Measurements from ENCODE around the gene TLR6. TPM values are rescaled to one million over a fixed set of nuclear protein-coding genes. Genes with fewer than 3 reads are reported as not detected.

The TLR6 gene, protein sequence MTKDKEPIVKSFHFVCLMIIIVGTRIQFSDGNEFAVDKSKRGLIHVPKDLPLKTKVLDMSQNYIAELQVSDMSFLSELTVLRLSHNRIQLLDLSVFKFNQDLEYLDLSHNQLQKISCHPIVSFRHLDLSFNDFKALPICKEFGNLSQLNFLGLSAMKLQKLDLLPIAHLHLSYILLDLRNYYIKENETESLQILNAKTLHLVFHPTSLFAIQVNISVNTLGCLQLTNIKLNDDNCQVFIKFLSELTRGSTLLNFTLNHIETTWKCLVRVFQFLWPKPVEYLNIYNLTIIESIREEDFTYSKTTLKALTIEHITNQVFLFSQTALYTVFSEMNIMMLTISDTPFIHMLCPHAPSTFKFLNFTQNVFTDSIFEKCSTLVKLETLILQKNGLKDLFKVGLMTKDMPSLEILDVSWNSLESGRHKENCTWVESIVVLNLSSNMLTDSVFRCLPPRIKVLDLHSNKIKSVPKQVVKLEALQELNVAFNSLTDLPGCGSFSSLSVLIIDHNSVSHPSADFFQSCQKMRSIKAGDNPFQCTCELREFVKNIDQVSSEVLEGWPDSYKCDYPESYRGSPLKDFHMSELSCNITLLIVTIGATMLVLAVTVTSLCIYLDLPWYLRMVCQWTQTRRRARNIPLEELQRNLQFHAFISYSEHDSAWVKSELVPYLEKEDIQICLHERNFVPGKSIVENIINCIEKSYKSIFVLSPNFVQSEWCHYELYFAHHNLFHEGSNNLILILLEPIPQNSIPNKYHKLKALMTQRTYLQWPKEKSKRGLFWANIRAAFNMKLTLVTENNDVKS
- 1.5 and 2.9 TPM in 2 replicates for total RNA-seq

DNA sequence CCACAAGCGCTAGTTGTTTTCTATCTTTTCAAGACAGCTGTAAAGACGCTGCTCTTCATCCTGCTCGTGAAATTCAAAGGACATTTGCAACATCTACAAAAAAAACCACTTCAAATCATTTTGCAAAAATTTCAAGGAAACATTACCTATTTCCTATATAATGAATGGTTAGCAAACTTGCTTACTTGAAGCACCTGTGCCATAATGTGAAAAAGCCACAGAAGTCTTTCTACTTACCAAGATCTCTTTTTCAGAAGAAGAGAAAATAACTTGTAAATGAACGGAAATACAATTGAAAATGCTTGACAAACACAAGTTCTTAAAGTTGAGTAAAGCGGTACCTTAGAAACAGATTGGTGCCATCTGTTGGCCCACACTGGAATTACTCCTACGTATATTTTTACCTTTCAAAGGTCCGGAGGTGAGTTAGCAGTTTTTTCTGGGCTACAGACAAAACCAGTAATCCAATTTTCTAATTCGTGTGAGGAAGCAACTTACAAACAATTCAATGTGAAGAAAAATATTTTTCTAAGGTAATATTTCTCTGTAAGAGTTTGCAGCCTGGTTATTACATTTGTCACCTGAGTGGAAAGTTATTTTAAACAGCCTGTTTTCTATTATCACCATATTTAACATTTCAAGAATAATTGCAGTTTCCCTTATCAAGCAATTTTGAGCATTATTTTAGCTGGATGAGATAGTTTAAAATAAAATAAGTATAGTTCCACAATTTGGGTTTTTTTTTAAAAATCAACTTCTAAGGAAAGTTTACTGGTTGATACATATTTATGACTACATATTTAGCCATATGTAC lies at the start of gene TLR6:
Gene TLR6 (minus strand): TSS at position 294 of the 814 bp plus-strand sequence. CDS start 27,344 bp downstream, outside the sequence.
- no peak for DNase-seq (ENCODE audit: extremely low read depth, low read depth, low spot score)

DNA sequence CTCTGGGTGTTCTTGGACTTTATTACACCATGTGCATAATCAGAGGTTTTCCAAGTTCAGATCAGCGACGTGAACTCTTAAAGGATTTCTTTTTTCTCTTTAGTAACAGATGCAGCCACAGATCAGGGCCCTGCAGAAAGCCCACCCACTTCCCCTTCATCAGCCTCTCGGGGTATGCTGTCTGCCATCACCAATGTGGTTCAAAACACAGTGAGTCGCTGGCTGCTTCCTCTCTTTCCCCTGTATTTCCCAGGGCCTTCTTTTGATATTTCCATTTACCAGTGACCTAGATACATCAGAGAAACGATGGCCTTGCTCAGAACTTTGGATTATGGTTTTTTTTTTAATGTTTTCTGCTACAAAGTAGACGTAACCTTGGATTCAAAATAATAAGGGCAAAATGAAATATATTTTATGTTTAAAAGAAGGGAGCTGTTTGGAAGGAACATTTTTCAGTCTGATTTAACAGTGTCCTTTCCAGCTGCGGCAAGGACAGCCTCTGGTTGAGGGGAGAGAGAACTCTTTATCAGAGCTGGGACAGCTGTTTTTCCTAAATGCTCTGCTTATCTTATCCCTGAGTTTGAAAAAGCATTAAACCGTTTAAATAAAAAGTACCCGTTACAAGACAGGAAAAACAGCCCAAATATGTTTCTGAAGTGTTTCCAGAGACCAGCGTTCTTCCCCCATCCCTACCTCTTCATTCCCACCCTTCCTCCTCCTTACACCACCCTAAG lies 49.2 kb upstream of the TLR6 start:
- no peak for DNase-seq (ENCODE audit: extremely low read depth, low read depth, low spot score)

DNA sequence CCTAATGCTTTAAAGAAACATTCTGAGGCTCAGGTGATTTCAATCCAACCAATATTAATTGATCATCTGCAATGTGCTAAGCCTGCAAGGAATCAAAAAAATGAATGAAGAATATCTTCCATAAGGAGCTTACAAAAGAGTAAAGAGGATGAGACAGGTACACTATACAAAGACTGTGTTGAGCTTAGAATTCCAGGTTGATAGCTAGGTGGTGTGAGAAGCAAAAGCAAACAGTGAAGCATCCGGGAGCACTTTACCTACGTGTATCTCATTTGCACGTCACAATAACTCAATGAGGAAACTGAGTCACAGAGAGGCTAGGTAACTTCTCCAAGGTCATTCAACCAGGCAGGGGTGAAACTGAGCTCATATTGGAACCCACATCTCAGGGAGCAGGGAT lies 48.1 kb upstream of the TLR6 start:
- no peak for DNase-seq (ENCODE audit: extremely low read depth, low read depth, low spot score)

DNA sequence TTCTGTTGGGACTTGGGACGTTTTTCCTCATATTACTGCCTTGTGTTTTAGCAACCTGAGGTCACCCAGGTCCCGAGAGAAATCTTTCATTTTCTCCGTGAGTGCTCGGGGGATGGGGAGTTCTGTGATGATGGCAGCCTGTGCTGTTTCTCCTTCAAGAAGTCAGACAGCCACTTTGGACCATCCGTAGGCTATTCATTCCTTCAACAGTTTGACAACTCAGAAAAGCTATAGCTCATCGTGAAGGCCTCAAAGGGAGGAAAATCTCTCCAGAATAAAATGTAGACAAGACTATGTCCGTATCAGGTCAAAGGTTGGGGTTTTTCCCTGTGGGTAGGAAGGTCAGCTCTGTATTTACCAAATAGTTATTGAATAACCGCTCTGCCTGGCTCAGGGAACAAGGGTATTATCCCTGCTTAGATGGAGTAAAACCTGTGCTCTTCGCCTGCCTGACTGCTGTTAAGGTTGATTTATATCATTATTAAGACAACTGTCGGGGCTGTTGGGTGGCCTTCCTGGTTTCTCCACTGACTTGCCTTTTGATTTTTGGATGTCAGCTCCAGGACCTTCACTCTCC lies 47.6 kb upstream of the TLR6 start:
- no peak for DNase-seq (ENCODE audit: extremely low read depth, low read depth, low spot score)

DNA sequence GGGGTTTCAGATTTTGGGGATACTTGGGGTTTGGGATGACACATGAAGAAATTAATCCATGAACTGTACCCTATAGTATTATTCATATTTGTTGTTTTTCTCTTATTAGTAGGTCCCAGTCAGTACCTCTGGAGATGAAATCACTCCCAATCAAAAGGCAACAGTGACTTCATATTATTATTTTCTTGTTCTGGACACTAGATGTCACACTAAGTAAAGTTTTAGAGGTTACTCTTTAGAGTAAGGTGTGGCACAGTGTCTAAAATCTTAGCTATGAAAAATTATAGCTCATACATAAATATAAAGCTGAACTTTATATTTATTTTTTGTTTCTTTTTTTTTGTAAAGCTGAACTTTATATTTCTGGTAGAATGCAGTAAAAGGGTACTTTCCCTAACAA lies 46.1 kb upstream of the TLR6 start:
- DNase-seq (ENCODE audit: extremely low read depth, low read depth, low spot score) = no peak

DNA sequence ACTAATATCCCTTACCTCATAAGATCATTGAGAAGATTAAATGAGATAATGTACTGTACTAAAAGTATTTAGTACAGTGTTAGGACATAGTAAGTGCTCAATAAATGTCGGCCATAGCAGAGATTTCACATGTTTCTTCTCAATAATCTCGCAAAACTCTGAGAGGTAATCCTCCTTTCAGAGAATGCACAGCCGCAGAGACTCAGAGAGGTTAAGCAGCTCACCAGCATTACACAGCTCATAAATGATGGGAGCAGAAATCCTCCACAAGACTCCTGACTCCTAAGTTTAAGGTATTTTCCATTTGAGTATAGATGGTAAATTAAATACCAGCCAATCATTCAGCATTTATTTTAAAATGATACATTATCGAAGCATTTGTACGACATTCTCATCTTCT lies 45.6 kb upstream of the TLR6 start:
- no peak for DNase-seq (ENCODE audit: extremely low read depth, low read depth, low spot score)

DNA sequence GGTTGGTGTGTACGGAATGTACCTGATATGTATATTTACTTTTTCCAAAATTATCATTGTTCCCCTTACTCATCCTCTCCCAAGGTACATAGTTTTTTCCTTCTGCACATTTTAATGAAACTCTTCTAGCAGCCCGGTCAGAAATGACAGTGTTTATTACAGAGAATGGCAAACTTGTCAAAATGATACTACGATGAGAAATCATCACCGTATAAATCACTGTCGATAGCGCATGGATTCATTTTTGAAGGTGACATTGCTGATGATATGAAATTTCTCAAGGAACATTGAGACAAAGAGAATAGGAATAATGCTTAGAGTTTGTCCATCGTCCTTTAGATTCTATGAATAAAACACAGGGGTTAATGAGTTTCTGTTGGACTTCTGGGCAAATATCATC lies 41.6 kb upstream of the TLR6 start:
- no peak for DNase-seq (ENCODE audit: extremely low read depth, low read depth, low spot score)

DNA sequence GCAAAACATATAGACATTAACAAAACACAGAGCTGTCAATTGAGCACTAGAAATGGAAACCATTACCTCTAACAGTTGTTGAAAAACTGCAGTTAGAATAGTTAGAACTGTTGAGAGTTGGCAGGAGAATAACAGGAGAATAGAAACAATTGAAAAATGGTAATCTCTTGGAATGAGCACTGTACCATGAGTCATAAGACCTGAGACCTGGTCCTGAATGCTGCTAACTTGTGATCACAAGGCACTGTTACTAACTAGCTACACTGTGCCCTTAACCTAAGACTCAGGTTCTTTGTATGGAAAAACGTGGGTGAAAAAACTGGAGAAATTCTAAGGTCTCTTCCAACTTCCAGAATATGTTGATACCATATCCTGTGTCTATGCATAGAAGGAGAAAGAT lies 40.3 kb upstream of the TLR6 start:
- DNase-seq (ENCODE audit: extremely low read depth, low read depth, low spot score) = no peak

DNA sequence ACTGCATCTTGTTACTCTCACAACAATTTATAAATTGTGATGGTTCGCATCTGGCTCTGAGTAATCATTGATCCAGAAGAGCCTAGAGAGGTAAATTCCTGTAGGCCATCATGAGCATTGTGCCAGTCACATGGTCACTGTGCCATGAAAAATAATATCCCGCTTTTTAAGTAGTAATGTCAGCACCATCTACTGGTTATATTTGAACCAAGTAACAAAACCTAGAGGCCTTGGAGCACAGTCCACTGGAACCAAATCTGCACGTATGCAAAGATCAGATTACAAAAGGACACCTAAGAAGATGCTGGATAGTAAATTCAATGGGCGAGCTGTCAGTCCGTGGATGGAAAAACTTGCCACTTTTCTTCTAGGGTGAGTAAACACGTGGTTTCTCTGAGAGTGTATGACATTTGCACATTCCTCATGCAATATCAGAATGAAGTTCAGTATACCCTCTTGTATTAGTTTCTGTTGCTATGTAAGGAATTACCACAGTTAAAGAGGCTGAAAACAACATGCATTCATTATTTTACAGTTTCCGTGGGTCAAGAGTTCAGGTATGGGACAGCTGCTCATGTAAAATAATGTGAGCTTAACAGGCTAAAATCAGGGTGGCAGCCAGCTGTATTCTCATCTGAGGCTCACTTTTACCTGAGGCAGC lies 37.8 kb upstream of the TLR6 start:
- DNase-seq (ENCODE audit: extremely low read depth, low read depth, low spot score) = no peak

DNA sequence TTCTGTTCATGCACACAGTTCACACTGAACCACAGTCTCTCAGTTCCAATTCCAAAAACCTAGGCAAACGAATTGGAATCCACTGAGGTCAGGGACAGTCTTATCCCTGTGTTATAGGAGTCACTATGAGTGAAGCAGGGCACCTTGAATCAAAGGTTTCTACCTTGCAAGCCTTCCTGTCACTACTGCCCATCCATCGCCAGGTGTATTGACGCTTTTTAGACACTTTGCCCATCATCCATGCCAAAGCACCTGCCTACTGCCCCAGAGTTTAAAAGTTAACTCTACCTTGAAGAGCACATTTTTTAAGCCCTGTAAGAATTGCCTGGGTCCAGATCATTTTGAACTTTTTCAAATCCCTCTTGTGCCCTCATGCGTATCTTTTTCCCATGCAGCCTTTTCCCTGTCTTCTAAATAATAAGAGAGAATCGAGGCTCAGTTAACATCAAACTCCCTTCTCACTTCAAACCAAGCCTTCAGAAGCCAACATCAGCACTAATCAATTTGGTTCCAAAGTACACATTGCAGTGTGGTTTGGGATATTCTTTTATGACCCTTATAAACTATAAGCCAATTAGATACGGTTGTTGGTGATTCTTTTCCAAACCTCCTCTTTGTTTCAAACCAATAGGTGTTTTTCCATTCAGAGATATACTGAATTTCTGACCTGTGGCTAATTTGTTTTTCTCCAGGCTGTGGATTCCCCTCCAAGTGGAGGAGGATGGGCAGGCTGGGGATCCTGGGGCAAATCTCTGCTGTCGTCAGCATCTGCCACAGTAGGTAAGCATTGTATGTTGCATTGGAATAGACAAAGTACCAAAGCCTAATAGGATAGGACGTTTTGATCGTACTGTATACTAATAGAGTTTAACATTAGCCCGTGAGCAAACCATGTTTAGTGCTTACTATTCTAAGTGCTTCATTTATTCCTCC lies 34.7 kb upstream of the TLR6 start:
- no peak for DNase-seq (ENCODE audit: extremely low read depth, low read depth, low spot score)

DNA sequence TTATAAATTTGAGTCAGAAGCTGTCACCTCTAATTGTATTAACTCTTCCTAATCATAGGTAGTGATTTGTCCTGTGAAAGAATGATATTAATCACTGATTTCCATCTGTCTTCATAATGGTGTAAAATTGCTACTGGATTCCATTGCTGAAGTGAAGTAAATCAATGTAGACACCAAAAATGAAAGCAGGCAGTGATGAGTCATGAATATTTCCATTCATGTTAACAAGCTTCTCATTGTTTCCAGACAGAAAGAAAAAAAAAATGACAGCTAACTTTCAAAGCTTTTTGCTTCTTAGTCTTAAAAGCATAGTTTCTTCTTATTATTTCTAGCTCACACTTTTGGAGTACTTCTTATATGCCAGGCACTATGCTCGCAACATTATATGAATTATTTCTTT lies 32.5 kb upstream of the TLR6 start:
- no peak for DNase-seq (ENCODE audit: extremely low read depth, low read depth, low spot score)

DNA sequence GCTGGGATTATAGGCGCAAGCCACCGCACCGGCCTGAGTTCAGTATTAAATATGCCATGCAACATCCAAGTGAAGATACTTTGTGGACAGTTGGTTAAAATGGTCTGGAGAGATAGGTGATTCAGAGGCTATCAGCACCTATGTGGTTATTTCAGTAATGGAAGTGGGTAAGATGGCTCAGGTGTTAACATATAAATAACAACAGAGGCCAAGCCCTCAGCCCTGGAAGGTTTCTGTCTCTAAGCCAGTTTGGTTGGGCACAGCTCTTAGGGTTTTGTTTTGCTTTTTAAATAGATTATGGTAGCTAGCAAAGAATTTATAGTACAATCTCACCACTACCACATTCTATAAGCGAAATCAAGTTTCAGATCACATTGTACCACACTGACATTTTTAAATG lies 27.6 kb upstream of the TLR6 start:
- no peak for DNase-seq (ENCODE audit: extremely low read depth, low read depth, low spot score)

DNA sequence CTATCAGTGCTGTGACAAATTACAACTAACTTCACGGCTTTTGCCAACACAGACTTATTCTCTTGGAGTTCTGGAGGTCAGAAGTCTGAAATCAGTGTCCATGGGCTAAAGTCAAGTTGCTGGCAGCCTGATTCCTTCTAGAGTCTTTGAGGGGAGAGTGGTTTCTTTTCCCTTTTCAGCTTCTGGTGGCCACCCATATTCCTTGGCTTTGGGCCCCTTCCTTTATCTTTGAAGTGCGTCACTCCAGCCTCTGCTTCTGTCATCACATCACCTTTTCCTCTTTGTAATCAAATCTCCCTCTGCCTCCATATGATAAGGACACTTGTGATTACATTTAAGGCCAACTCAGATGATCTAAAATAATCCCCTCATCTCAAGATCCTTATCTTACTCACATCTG lies 20.0 kb upstream of the TLR6 start:
- no peak for DNase-seq (ENCODE audit: extremely low read depth, low read depth, low spot score)

DNA sequence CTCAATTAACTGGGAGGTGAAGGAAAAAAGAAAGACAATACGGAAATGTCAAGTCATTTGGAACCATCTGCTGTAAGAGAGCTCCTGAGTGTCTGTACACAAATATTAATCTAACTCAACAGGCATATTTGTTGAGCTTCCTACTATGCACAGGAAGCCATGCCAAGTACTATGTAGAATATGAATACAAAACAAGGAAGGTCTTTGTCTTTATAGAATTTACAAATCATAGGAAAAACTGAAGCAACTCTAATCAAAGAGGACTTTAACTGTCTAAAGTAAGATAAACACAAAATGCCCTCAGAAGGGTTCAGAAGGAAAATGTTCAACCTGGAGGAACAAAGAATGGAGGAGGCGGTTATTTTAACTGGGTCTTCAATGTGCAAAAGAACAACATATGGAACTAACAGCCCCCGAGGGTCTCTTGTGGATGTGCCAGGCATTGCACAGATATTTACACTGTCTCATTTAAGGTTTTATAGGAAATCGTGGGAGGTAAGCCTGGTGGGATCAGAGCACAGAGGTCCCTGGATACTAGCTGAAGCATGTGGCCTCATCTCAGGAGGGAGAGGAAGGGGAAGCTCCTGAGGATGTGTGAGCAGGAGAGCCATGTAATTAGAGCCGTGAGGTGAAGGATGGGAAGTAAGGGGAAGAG lies 16.8 kb upstream of the TLR6 start:
- no peak for DNase-seq (ENCODE audit: extremely low read depth, low read depth, low spot score)

DNA sequence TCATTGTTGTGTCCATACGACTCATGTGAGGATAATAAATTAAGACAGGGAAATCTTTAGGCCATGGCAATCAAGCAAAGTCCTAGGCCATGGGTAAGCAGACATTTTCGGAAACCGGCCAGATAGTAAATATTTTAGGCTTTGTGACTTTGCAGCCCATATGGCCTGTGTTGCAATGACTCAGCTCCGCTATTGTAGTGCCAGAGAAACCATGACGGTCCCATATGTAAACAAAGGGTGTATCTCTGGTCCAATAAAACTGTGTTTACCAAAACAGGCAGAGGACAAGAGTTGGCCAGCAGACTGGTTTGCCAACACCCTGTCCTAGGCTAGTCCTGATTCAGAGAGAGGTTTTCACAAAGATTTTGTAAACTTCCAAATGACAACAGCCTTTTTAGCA lies 16.0 kb upstream of the TLR6 start:
- no peak for DNase-seq (ENCODE audit: extremely low read depth, low read depth, low spot score)

DNA sequence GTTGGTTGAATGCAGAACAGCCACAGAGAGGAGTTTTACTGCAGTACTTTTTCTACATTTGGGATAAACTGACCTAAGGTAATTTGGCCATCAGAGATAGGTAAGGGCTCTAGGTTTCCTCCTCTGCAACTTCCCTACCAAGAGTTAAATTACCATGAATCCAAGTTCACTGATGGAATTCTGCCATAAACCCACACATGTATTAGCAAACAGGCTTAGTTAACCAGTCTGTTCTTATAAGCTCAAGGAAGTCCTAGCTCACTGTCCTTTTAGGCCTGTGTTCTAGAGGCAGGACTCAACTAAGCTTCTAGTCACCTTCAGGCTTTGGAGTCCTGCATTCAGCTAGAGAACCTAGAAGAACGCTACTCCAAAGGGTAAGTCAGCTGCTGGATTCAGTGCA lies 15.0 kb upstream of the TLR6 start:
- no peak for DNase-seq (ENCODE audit: extremely low read depth, low read depth, low spot score)

DNA sequence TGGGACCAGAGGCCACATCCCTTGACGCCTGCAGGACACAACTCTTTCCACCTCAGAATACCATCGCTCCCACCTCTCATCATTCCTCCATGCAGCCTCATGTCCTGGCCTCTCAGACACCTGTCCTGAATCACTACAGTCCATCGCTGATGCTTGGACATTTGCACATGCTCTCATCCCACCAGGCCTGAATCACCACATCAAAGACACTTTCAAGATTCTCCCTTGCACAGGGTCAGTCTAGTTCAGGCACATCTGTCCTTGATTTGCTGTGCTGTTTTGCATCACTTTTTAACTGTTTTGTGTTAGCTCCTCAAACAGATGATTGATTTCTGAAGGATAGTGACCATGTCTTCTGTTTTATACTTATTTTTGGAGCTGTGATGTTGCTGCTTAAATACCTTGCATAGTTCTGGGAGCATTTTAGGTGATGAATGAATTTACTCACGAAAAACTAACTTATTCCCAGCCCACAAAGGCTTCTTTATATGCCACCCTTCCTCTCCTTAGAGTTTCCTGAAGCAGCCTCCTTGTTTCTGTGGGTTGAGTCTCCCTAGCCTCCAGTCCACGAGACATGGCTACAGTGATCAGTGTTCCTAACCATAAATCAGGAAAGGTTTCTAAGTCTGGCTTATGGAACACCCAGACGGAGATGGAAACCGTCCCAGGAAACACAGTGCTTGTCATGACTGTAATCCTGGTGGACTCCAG lies 13.6 kb upstream of the TLR6 start:
- DNase-seq (ENCODE audit: extremely low read depth, low read depth, low spot score) = no peak

DNA sequence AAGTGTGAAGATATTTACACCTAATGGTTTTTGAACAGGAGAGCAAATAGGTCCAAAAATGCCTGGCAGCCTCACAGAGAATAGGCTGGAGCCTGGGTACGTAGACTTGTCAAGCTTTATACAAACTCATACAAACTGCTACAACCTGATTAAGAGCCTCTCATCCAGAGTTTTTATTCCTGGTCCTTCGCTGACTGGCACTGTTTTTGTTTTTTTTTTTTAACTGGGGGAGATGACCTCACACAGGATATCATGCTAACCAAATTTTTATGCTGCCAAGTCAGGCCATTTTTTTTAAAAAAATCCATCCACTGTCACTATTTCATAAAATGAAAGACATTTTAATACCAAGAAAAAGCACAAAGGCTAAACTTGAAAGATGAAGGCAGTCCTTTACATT lies 12.9 kb upstream of the TLR6 start:
- DNase-seq (ENCODE audit: extremely low read depth, low read depth, low spot score) = no peak

Measured in glomerular endothelial cell (primary cell).